Measurements from ENCODE around the gene FBXL15.

The FBXL15 gene

DNA sequence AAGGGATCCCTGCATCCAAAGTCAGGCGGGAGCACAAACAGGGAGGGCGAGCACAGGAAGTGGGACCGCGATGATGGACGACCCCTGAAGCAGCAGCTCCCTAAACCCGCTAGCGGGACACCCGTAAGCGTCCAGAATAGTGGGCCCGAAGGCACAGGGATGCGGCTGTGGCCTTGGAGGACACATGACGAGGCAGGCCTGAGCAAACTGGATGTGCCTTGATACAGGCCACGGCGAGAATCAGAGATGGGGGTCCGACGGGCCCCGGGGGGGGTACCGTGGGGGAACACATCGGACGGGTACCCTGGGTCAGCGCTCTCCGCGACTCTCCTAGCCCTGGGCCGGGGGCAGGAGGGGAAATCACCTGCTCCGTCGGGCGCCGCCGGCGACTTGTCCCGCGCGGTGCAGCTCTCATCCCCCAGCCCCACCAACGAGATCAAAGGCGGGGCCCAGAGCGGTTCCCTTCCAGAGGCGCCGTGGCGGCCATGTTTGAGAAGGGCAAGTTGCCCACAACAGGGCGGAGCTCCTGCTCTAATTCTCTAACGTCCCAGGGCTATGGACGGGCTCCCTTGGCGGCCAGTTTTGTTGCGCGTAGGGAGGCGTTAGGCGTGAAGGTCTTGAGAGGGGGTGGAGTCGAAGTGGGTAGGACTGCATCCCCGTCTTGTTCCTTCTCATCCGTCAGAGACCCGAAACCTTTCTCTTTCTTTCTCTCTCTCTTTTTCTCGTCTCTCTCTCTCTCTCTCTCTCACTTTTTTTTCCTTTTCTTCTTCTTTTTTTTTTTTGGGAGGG lies 11.7 kb downstream of the FBXL15 start, which contains the start of gene CUEDC2:
CUEDC2 (minus strand) TSS at position 413 of the 789 bp plus-strand sequence. CDS start 7,386 bp downstream, outside the sequence.
- DNase-seq (ENCODE audit: low read depth), result peak; percentile 96
- TF ChIP-seq CTCF (conservative IDR thresholded peaks at IDR 0.05; ENCODE audit: low read length), result no peak
- H3K4me3 ChIP-seq (ENCODE audit: low read length), result peak within 1 kb of the TSS; percentile 94

DNA sequence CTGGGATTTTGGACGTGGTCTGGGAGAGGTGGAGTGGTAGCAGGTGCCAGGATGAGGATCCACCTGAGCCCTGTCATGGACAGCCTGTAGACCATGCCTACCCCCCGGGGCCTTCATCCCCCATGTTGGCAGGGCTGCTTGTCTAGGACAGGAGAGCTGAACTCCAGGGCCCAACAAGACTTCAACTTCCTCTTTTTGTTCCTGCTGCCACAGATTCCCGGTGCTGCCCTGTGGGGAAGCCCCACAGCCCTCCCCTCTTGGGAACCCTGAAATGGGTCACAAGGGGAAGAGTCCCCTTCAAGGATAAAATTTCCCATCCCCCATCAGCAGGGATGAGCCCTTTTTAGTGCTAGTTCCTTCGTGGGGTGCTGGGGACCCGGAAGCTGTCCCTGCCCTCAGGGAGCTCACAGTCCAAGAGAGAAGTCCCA lies 13.0 kb downstream of the FBXL15 start:
- no peak for DNase-seq (ENCODE audit: low read depth)
- TF ChIP-seq CTCF (conservative IDR thresholded peaks at IDR 0.05; ENCODE audit: low read length), result no peak
- H3K4me3 ChIP-seq (ENCODE audit: low read length), result no peak overlapping the region

GRCh38 chr10:102434394-102435132 lies 13.9 kb downstream of the FBXL15 start:
- H3K4me3 ChIP-seq (ENCODE audit: low read length), result no peak overlapping the region
- TF ChIP-seq CTCF (conservative IDR thresholded peaks at IDR 0.05; ENCODE audit: low read length), result no peak
- peak; percentile 66 for DNase-seq (ENCODE audit: low read depth)

GRCh38 chr10:102435133-102435497 lies 14.5 kb downstream of the FBXL15 start:
- H3K4me3 ChIP-seq (ENCODE audit: low read length), result 0 out of 2 replicates have a peak overlapping the region, but pooled peaks have one; percentile 1
- DNase-seq (ENCODE audit: low read depth), result no peak
- TF ChIP-seq CTCF (conservative IDR thresholded peaks at IDR 0.05; ENCODE audit: low read length), result no peak

DNA sequence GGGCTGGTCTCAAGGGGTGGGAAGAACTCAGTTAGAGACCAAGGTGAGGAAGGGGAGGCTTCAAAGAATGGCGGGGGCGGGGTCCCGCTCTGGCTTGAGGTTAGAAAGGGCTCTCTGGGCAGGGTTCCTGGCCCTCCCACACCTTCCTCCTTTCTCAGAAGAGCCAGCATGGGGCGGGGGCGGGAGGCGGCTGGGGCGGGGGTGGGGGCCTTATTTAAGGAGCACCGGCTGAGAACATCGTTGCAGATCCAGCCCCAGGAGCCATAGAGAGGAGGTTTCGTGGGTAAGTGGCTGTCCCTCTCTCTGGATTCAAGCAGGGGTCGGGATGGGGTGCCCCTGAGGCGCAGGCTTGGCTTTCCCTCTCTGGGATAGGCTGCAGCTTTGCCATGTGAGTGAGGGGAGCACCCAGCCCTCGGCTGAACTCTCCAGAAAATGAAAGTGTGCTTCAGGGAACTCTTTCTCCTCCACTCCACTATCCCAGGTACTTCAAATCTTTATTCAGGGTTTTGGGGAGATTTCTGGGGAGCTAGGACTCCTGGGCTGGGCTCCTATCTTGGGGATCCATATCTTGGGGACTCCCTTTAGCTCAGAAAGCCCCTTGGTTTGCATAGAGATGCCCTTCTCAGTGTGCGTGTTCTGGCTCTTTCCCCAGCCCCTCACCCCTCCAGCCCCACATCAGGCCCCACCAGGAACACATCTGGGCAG lies 15.0 kb downstream of the FBXL15 start:
- DNase-seq (ENCODE audit: low read depth), result no peak
- peak overlapping the region; percentile 47 for H3K4me3 ChIP-seq (ENCODE audit: low read length)
- TF ChIP-seq CTCF (conservative IDR thresholded peaks at IDR 0.05; ENCODE audit: low read length), result no peak

DNA sequence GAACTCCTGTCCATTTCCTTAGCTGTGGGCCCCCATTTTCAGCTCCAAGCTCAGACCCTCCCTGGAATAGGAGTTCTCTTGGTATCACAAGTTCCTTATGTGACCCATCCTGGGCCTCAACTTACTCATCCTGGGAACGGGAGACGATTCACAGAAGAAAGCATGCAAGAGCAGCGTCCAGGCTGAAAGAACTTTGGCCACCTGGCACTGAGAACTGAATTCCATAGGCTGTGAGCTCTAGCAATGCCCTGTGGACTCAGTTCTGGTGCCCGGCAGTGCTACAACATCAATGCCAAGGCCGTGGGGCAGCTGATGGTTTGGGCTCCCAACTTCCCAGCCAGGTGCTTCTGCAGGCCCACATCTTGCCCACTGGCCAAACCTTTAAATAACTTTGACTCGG lies 15.7 kb downstream of the FBXL15 start:
- H3K4me3 ChIP-seq (ENCODE audit: low read length), result no peak overlapping the region
- no peak for DNase-seq (ENCODE audit: low read depth)
- no peak for TF ChIP-seq CTCF (conservative IDR thresholded peaks at IDR 0.05; ENCODE audit: low read length)

Measured in AG10803 (cell line).